ENCODE data around the gene PLCL2. TPM values are rescaled to one million over a fixed set of nuclear protein-coding genes. Genes with fewer than 3 reads are reported as not detected.

The PLCL2 gene
- total and polyA plus RNA-seq, 2 donors (not counting 1 experiment from before 2014, with no cell fraction given) = 4.0 to 11.9 TPM

- Histone ChIP-seq H3K27me3 (ENCODE audit: control insufficient read depth, insufficient read depth, low read length) (no peaks in the 10 kb centered on the region), H3K36me3 (ENCODE audit: control insufficient read depth, insufficient read depth, low read length) (no peaks in the 10 kb centered on the region)
- TF ChIP-seq CTCF (conservative IDR thresholded peaks at IDR 0.05 in 1 of 2, IDR thresholded peaks at IDR 0.05 in 1 of 2; ENCODE audit: low read depth in 1 of 2, low read length in 2 of 2) (no peak), EZH2 (IDR thresholded peaks at IDR 0.05; ENCODE audit: low read length, missing control alignments) (no peak)
Observed at GRCh38 chr3:17003457-17003856, 118.7 kb downstream of the PLCL2 start.

GRCh38 chr3:17006132-17006852 is 121.5 kb downstream of the PLCL2 start:
- H3K36me3 ChIP-seq (ENCODE audit: control insufficient read depth, insufficient read depth, low read length) = no peaks in the 10 kb centered on the region
- H3K9me3 ChIP-seq (ENCODE audit: control insufficient read depth, insufficient read depth, low read depth, low read length) = no peaks in the 10 kb centered on the region
- no peak for DNase-seq (ENCODE audit: low read depth in 2 of 2)
- H3K4me3 ChIP-seq (replicated peaks in 1 of 4; ENCODE audit: control extremely low read depth in 1 of 4, insufficient read depth in 1 of 4, low read depth in 3 of 4, low read length in 4 of 4) = no peak overlapping the region
- H3K9ac ChIP-seq (ENCODE audit: insufficient read depth, low read length) = no peak overlapping the region
- no peaks in the 10 kb centered on the region for H3K4me1 ChIP-seq (ENCODE audit: control insufficient read depth, extremely low read depth, insufficient read depth, low read length)
- no peak overlapping the region for H2AFZ ChIP-seq (ENCODE audit: low read length)
- H3K27me3 ChIP-seq (ENCODE audit: control insufficient read depth, insufficient read depth, low read length) = no peaks in the 10 kb centered on the region
- H3K4me2 ChIP-seq (ENCODE audit: extremely low read depth, insufficient read depth, low read length) = no peak overlapping the region
- TF ChIP-seq CTCF (conservative IDR thresholded peaks at IDR 0.05 in 1 of 2, IDR thresholded peaks at IDR 0.05 in 1 of 2; ENCODE audit: low read depth in 1 of 2, low read length in 2 of 2) (no peak), EZH2 (IDR thresholded peaks at IDR 0.05; ENCODE audit: low read length, missing control alignments) (no peak)
- no peak overlapping the region for H3K27ac ChIP-seq (ENCODE audit: insufficient read depth, low read length)
- no peaks in the 10 kb centered on the region for H4K20me1 ChIP-seq (ENCODE audit: control insufficient read depth, extremely low read depth, insufficient read depth, low read length)
- no peaks in the 10 kb centered on the region for H3K79me2 ChIP-seq (ENCODE audit: control insufficient read depth, insufficient read depth, low read length)

More at GRCh38 chr3:17003457-17003856, 118.7 kb downstream of the PLCL2 start:
- no peak overlapping the region for H3K9ac ChIP-seq (ENCODE audit: insufficient read depth, low read length)
- H3K9me3 ChIP-seq (ENCODE audit: control insufficient read depth, insufficient read depth, low read depth, low read length) = no peaks in the 10 kb centered on the region
- no peaks in the 10 kb centered on the region for H3K4me1 ChIP-seq (ENCODE audit: control insufficient read depth, extremely low read depth, insufficient read depth, low read length)
- no peak overlapping the region for H3K4me2 ChIP-seq (ENCODE audit: extremely low read depth, insufficient read depth, low read length)
- H3K27ac ChIP-seq (ENCODE audit: insufficient read depth, low read length) = no peak overlapping the region
- no peak overlapping the region for H2AFZ ChIP-seq (ENCODE audit: low read length)
- H3K4me3 ChIP-seq (replicated peaks in 1 of 4; ENCODE audit: control extremely low read depth in 1 of 4, insufficient read depth in 1 of 4, low read depth in 3 of 4, low read length in 4 of 4) = no peak overlapping the region
- no peak for DNase-seq (ENCODE audit: low read depth in 2 of 2)
- H4K20me1 ChIP-seq (ENCODE audit: control insufficient read depth, extremely low read depth, insufficient read depth, low read length) = no peaks in the 10 kb centered on the region
- no peaks in the 10 kb centered on the region for H3K79me2 ChIP-seq (ENCODE audit: control insufficient read depth, insufficient read depth, low read length)

GRCh38 chr3:17007284-17007683 is 122.5 kb downstream of the PLCL2 start:
- no peaks in the 10 kb centered on the region for H3K4me1 ChIP-seq (ENCODE audit: control insufficient read depth, extremely low read depth, insufficient read depth, low read length)
- no peaks in the 10 kb centered on the region for H3K79me2 ChIP-seq (ENCODE audit: control insufficient read depth, insufficient read depth, low read length)
- no peaks in the 10 kb centered on the region for H4K20me1 ChIP-seq (ENCODE audit: control insufficient read depth, extremely low read depth, insufficient read depth, low read length)
- H3K9me3 ChIP-seq (ENCODE audit: control insufficient read depth, insufficient read depth, low read depth, low read length) = no peaks in the 10 kb centered on the region
- H2AFZ ChIP-seq (ENCODE audit: low read length) = no peak overlapping the region
- no peaks in the 10 kb centered on the region for H3K36me3 ChIP-seq (ENCODE audit: control insufficient read depth, insufficient read depth, low read length)
- H3K4me2 ChIP-seq (ENCODE audit: extremely low read depth, insufficient read depth, low read length) = no peak overlapping the region
- TF ChIP-seq CTCF (conservative IDR thresholded peaks at IDR 0.05 in 1 of 2, IDR thresholded peaks at IDR 0.05 in 1 of 2; ENCODE audit: low read depth in 1 of 2, low read length in 2 of 2) (no peak), EZH2 (IDR thresholded peaks at IDR 0.05; ENCODE audit: low read length, missing control alignments) (no peak)
- H3K9ac ChIP-seq (ENCODE audit: insufficient read depth, low read length) = no peak overlapping the region
- no peak overlapping the region for H3K27ac ChIP-seq (ENCODE audit: insufficient read depth, low read length)
- no peak for DNase-seq (ENCODE audit: low read depth in 2 of 2)
- no peak overlapping the region for H3K4me3 ChIP-seq (replicated peaks in 1 of 4; ENCODE audit: control extremely low read depth in 1 of 4, insufficient read depth in 1 of 4, low read depth in 3 of 4, low read length in 4 of 4)
- no peaks in the 10 kb centered on the region for H3K27me3 ChIP-seq (ENCODE audit: control insufficient read depth, insufficient read depth, low read length)
